NCI-H226 (cell line): ENCODE measurements around the gene C19orf12.

Experiments used
- DNase-seq: peaks from one replicate; pipeline ENCODE4 v3.0.0-alpha.2; 2015

C19orf12 gene

GRCh38 chr19:29694669-29695627 lies 20.1 kb downstream of the C19orf12 start:
- DNase-seq: peak; percentile 29

DNA sequence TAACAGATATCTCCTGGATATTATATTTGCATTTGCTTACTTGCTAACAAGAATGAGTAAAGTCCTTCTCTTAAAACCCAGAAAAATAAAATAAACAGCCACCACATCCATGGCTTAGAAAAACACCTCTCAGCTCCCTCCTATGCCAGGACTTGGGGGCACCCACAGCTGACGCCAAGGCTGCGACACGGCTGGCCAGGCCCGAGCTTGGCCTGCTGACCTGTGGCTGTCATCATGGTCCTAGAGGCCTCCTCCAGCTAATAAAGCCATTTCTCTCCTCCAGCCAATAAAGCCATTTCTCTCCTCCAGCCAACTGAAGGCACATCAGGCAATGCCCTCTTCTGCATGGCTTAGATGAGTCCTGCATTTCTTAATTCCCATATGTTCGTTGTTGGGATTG lies 20.9 kb downstream of the C19orf12 start:
- DNase-seq: no peak

DNA sequence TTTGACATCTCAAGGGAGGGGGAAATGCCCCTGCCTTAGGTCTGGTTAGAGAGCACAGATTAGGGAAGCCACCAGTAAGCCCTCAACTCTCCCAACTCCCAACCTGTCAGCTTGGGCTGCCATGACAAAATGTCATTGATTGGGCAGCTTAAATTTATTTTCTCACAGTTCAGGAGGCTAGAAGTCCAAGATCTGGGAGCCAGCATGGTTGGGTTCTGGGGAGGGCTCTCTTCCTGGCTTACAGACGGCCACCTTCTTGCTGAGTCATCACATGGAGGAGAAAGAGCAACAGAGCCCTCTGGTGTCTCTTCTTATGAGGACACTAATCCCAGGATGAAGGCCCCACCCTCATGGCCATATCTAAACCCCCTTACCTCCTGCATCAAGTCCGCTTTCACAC lies 24.2 kb downstream of the C19orf12 start:
- DNase-seq: no peak

GRCh38 chr19:29687897-29688728 lies 26.9 kb downstream of the C19orf12 start:
- no peak for DNase-seq

DNA sequence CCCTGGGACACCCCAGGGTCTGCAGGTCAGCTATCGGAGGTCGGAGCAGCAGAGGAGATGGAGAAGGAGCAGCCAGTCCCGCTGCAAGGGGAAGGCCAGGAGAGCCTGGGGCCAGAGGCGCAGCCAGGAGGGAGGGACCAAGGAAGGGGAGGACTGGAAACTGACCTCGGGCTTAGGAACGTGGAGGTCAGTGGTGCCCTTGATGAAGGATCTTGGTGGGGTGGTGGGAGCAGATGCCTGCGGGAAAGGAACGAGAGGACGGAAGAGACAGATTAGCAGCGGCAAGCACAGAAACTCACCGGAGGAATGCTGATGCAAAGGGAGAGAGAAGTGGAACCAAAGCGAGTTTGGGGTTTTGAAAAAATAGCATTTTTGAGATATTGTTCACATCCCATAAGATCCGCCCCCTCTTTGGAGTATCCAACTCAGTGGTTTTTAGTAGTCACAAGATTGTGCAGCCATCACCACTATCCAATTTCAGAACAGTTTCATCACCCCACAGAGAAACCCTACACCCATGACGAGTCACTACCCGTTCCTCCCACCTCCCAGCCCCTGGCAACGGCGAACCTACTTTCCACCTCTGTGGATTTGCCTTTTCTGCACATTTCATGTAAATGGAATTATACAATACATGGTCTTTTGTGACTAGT lies 27.7 kb downstream of the C19orf12 start:
- peak; percentile 94 for DNase-seq

DNA sequence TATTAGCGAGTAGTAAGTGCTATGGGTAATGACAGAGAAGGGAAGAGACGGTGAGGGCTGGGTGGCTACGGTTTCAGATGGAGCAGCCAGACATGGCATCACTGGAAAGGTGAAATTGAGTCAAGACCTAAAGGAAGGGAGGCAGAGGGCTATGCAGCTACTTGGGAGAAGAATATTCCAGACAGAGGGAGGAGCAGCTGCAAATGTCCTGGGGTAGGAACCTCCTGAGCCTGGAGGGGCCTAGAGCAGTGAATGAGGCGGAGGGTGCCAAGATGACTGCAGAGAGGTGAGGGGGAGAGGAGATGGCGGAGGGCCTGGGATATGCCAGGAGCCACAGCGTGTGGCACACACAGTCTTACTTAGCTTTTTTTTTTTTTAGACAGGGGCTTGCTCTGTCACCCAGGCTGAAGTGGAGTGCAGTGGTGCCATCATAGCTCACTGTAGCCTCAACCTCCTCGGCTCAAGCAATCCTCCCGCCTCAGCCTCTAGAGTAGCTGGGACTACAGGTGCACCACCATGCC lies 28.7 kb downstream of the C19orf12 start:
- DNase-seq: no peak

DNA sequence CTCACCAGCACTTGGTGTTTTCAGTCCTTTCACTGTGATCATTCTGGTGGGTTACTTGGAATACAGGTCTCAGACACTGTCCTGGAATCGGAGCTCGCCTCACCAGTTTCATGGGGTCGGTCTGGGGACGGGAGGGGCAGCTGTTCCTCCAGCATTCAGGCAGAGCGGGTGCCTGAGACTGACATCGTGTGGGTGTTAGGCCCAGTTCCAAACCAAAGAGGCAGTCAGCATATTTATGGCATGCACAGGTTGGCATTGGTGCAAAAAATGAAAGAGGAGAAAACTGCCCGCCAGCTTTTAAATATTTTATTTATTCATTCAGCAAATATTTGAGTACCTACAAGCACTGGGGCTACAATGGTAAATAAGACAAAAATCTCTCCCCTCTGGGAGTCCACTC lies 29.7 kb downstream of the C19orf12 start:
- DNase-seq: no peak

- DNase-seq: peak; percentile 40
These were observed 32.1 kb downstream of the C19orf12 start for GRCh38 chr19:29683009-29683408.

DNA sequence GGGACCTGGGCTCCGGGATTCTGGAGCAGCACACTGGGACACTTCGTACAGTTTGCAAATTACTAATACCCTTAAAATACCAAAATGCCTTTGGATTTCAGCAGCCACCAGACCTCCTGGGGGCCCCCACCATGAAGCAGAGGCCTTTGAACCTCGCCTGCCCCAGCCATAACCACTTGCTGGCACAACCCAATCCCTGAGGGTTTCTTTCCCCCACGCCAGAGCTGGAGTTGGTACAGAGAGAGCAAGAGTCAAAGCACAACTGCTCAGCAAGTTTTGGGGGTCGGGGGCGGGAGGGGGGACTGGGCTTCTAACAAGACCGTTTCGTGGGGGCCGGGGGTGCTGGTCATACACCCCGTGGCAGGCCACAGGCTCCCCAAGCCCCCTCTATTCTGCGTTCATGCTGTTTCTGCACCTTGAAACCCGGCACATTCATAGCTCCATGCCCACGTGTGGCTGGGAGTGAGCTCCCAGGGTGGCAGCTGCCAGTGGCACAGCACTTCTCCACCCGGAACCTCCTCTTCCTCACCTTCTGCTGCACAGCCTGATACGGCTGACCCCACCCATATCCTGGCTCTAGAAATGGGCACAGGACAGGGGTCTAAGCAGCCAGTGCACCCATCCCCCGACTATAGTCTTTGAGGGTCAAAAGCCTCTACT lies 32.7 kb downstream of the C19orf12 start:
- no peak for DNase-seq

DNA sequence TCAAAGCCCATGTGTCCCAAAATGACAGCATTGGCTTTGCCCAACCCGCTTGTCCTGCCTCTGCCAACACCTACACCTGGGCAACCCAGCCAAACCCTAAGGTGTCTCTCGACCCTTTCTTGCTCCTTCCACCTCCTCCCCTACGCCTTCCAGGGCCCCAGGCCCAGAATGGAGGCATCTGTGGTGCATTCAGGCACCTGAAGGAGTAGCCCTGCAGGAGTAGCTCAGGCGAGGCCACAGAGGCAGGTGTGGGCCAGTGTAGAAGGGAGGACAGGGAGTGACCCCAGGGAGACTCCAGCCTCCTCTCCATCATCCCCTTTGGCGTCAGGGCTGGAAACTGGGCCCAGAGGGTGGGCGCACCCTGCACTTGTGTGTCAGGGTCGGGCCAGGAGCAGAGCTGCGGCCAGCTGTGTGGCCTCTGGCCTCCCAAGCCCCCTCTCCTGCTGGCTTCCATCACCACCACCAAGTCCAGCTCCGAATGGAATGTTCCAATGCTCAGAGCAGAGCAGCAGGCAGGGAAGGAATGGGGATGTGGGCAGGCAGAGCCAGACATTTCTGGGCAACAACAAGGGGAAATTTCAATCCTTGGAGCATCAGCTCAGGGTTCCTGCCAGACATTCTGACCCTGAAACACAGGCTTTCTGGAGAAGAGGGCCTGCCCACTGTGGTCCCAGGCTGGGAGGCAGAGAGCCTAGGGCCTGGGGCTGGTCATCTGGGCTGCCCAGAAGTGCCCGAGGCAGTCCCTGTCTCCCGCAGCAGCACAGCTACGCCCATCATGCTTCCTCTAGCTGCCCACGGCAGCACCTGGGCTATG lies 33.4 kb downstream of the C19orf12 start:
- no peak for DNase-seq

DNA sequence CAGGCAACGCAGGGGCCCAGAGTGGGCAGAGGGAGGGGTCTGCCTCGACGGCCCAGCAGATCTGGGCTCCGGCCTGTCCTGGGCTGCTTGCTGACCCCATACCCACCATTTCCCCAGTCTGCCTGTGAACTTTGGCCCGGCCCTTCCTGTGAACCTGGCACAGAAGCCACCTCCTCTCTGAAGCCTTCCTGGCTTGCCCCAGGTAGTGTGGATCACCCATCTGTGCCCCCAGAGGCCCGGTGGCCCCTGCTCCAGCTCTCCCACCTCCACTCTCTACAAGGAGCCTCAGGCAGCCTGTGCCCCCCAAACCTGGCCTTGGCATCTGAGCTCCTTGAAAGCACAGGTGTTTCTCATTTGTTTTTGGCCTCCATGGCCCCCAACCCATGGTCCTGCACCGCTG lies 34.1 kb downstream of the C19orf12 start:
- no peak for DNase-seq

DNA sequence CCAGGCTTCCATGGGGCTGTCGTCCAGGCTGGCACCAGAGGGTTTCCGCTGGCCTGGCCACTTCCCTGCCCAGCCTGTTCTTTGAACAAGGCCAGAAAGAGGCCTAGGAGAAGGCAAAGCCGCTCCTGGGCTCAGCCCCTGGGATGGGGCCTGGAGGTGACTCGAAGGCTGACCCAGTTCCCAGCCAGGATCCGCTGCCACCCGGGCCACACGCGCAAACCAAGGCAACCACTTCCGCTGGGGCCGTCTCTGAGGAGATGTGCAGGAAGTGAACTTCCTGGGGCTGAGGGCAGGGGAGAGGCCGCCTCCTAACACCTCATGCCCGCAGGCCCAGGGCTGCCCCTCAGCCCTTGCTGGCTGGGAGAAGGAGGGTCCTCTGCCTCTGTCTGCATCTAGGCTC lies 34.6 kb downstream of the C19orf12 start:
- DNase-seq: no peak

- DNase-seq: no peak
These were observed 35.4 kb downstream of the C19orf12 start for GRCh38 chr19:29679598-29680210.

- DNase-seq: no peak
These were observed 36.5 kb downstream of the C19orf12 start for GRCh38 chr19:29678484-29679106.

DNA sequence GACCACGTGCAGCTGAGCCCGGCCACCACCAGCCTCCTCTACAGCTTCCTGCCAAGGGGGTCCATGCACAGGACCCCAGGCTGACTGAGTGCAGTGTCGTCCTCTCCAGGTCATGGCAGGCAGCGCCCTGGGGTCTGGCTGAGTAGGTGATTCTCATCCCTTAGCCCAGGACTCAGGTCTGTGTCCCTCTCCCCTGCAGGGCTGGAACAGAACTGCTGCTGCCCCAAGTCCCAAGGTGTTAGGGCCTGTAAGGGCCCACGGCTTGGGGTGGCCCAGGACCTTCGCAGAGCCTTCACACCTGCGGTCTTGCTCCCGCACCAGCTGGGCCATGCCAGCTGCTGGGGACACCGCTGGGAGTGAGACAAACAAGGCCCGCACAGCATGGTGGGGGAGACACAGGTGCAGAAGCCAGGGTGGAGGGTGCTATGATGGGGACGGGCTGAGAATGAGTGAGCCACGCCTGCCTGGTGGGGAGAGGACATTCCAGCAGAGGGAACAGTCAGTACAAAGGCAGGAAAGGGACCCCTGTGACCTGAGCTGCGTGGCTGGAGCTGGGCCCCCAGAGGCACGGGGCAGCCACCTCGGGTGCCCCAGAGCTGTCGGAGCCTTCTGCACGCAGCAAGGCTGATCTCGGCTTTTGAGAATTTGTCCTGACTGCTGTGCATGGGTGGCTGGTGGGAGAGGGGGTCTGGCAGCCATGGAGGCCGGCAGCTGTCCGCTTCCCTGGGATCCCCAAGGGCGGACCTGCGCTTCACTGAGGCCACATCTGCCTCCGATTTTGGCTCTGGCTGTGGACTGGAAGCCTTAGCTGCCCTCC lies 37.9 kb downstream of the C19orf12 start:
- no peak for DNase-seq

- DNase-seq: no peak
These were observed 38.5 kb downstream of the C19orf12 start for GRCh38 chr19:29676586-29676985.

- no peak for DNase-seq
These were observed 39.3 kb downstream of the C19orf12 start for GRCh38 chr19:29675650-29676186.

GRCh38 chr19:29675120-29675649 lies 39.9 kb downstream of the C19orf12 start:
- no peak for DNase-seq
